RWPE1 (cell line): ENCODE measurements around the gene TFEB.

ENCODE experiments used
- CTCF ChIA-PET: fragments of 350-600 bp; sonication (Branson Sonifier 250); formaldehyde crosslinking; extraction: SDS; loops from one replicate; lab custom pipeline; 2021; lab: Yijun Ruan, JAX
- POLR2A ChIA-PET: fragments of 400-600 bp; formaldehyde crosslinking; extraction: SDS; loops from one replicate; lab custom pipeline; 2020; ENCODE audit warnings: antibody characterized with exemption; ENCODE audit not compliant: low non-redundant PET; lab: Yijun Ruan, JAX
- DNase-seq: peaks from one replicate; pipeline ENCODE4 v3.0.0; 2012; ENCODE audit warnings: low spot score
- H3K27ac ChIP-seq: fragments of 450-650 bp; 2 replicates; pipeline ENCODE4 v1.5.1; 2017
- TF ChIP-seq, protein P1 (sequence below): fragments of 450-650 bp; conservative IDR thresholded peaks from 2 replicates; pipeline ENCODE4 v1.5.1; 2017; ENCODE audit warnings: low read depth, mild to moderate bottlenecking

Gene TFEB

DNA sequence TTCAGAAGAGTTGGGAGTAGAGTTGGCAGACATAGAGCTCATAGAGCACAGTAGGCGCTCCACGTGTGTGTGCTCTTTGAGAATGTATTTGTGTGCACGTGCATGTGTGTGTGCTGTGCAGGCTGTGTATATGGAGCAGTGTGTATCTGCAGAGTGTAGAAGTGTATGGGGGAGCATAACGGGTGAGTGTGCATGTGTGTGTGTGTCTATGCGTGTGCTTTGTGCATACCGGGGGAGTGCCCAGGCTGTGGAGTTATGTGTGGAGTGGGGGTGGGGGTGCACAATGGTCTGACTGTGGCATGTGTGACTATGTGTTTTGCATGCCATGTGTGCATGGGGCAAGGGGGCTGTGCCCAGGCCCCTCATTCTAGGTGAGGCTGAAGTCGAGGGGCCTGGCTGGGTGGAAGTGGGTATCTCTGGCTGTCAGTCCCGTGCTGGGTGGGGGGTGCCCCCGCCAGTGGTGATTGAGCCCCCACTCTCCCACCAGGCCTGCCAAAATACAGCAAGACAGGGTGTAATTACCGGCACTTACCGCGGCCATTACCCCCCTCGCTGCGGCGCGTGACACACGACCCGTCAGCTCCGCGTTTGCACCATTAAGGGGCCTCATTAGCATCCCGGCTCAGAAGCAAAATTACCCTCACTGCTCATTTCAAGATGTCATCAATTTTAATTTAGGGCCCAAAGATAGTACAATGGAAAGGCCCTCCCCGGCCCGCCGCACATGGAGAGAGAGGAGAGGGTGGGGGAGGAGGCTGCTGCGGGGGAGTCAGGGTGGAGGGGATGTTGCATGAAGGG is 58.1 kb downstream of the TFEB start:
- no peak overlapping the region for H3K27ac ChIP-seq
- TF ChIP-seq, protein P1, sequence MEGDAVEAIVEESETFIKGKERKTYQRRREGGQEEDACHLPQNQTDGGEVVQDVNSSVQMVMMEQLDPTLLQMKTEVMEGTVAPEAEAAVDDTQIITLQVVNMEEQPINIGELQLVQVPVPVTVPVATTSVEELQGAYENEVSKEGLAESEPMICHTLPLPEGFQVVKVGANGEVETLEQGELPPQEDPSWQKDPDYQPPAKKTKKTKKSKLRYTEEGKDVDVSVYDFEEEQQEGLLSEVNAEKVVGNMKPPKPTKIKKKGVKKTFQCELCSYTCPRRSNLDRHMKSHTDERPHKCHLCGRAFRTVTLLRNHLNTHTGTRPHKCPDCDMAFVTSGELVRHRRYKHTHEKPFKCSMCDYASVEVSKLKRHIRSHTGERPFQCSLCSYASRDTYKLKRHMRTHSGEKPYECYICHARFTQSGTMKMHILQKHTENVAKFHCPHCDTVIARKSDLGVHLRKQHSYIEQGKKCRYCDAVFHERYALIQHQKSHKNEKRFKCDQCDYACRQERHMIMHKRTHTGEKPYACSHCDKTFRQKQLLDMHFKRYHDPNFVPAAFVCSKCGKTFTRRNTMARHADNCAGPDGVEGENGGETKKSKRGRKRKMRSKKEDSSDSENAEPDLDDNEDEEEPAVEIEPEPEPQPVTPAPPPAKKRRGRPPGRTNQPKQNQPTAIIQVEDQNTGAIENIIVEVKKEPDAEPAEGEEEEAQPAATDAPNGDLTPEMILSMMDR = no peak
- ChIA-PET POLR2A (no interaction called here), CTCF (no interaction called here)
- DNase-seq = no peak

DNA sequence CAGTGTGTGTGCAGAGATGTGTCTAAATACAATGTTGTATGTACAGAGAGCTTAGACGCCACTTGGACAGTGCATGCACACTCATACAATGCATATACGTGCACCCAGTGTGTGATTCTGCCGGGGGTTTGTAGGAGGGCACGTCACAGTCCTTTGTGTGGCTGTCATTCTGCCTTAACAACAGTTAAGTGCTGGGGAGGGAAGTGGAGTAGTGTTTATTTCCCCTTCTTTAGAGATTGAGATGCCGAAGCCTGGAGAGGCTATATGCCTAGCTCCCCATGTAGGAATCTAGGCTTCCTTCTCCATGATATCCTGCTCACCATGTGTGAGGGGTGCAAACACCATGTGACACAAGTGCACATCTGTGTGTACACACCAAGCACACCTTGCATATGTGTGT is 59.0 kb downstream of the TFEB start:
- TF ChIP-seq, protein P1 = no peak
- H3K27ac ChIP-seq = no peak overlapping the region
- POLR2A ChIA-PET = no interaction called here
- CTCF ChIA-PET = no interaction called here
- no peak for DNase-seq

- ChIA-PET CTCF (no interaction called here), POLR2A (no interaction called here)
- no peak overlapping the region for H3K27ac ChIP-seq
- DNase-seq = no peak
- TF ChIP-seq, protein P1 = no peak
These were observed 59.4 kb downstream of the TFEB start for GRCh38 chr6:41675992-41676391.

DNA sequence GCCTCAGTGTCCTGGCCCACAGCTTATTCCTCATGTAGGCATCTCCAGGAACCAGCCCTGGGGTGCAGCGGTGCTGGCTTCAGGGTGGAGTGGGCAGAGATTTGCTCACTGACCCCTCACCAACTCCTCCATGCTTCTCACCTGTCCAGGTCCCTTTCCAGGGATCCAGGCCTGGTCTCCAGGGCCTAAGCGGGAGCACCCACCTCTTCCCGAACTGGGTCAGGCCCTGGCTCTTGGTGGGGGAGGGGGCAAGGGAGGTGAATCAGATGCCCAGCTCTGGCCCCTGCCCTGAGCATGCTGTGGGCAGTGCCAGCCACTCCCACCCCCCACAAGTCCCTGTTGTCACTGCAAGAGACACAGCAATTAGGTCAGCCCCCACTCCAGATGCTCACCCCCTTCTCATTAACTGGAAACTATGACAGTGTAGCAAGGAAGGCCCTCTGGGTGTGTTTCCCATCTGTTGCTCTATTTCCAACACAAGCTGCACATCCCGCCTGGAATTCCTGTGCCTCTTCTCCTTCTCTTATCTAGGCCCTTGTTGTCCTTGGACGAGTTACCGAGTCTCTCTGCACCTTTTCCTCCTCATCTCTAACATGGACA is 60.1 kb downstream of the TFEB start:
- DNase-seq = no peak
- TF ChIP-seq, protein P1 = no peak
- CTCF ChIA-PET = interaction anchor here (1.0 kb wide), 1 partner anchor 8 kb away, joined by 5 read pairs; no protein-coding TSS in a partner anchor
- POLR2A ChIA-PET = no interaction called here
- no peak overlapping the region for H3K27ac ChIP-seq

DNA sequence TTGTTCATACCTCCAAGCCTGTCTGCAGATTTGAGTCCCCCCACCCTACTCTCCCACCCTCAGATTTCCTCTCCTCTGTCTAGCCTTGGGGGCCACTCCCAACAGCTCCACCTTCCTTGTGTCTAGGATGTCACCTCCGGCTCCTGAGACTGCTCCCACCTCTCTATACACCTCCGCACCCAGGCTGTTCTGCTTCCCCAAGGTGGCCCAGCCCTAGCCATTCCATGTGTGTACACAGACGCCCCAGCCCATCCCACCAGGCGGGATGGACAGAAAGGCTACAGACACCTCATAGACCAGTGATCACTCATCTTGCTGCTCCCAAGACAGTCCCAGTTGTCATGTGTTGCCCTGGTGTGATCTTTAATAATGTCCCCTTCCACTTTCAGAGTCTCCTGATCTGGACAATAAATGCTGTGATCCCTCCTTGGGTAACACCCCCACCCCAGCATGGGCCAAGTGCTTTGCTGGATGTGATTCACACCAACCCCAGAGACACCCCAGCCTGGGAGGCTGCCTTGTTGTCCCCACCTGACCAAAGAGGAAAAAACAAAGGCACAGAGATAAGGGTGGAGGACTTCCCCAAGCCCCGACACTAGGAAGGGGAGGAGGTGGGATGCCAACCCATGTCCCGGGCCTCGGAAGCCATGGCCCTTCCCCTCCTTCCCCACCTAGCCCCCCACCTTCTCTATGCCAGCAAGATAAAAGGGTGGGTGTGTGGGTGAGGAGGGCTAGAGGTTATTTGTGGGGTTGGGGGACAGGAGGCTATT is 61.0 kb downstream of the TFEB start:
- ChIA-PET POLR2A (no interaction called here), CTCF (interaction anchor here (1.0 kb wide), 1 partner anchor 9 kb away, joined by 5 read pairs; no protein-coding TSS in a partner anchor)
- H3K27ac ChIP-seq = no peak overlapping the region
- TF ChIP-seq, protein P1 = no peak
- DNase-seq = no peak

- POLR2A ChIA-PET = no interaction called here
- TF ChIP-seq, protein P1 = no peak
- no peak overlapping the region for H3K27ac ChIP-seq
- CTCF ChIA-PET = interaction anchor here (1.4 kb wide), 1 partner anchor 10 kb away, joined by 6 read pairs; no protein-coding TSS in a partner anchor
- no peak for DNase-seq
These were observed 61.8 kb downstream of the TFEB start for GRCh38 chr6:41673704-41674000.
